ENCODE results near the gene THPO.

GRCh38 chr3:184409331-184409926, 31.4 kb upstream of the THPO start:
- TF ChIP-seq CTCF (optimal IDR thresholded peaks at IDR 0.05 in 1 of 3, IDR thresholded peaks at IDR 0.05 in 1 of 3, conservative IDR thresholded peaks at IDR 0.05 in 1 of 3; ENCODE audit: extremely low read depth in 1 of 3, insufficient read depth in 2 of 3, low read length in 3 of 3) = no peak
- no peak for TF ChIP-seq EZH2 (IDR thresholded peaks at IDR 0.05; ENCODE audit: low read length)
